Measurements from ENCODE around the gene SORCS2. TPM values are rescaled to one million over a fixed set of nuclear protein-coding genes. Genes with fewer than 3 reads are reported as not detected.

SORCS2 gene
- total RNA-seq, 2 donors from 2014 or later: 1.5 to 1.7 TPM

- Histone ChIP-seq H3K4me1 (no peaks in the 10 kb centered on the region), H3K27me3 (no peaks in the 10 kb centered on the region), H3K9me3 (peaks cover 0 to 1% of the 10 kb centered on the region in 2 donors), H3K27ac (no peak overlapping the region), H3K4me3 (no peak overlapping the region), H3K36me3 (no peaks in the 10 kb centered on the region)
- no peak for TF ChIP-seq CTCF (IDR thresholded peaks at IDR 0.05)
- DNase-seq (ENCODE audit: low spot score): no peak
Measured at GRCh38 chr4:7676398-7676922, 484.1 kb downstream of the SORCS2 start.

GRCh38 chr4:7677086-7677485 lies 484.7 kb downstream of the SORCS2 start:
- H3K27me3 ChIP-seq: no peaks in the 10 kb centered on the region
- no peaks in the 10 kb centered on the region for H3K4me1 ChIP-seq
- TF ChIP-seq CTCF (IDR thresholded peaks at IDR 0.05): no peak
- DNase-seq (ENCODE audit: low spot score): no peak
- H3K9me3 ChIP-seq: no peaks in the 10 kb centered on the region
- H3K4me3 ChIP-seq: no peak overlapping the region
- no peak overlapping the region for H3K27ac ChIP-seq
- H3K36me3 ChIP-seq: no peaks in the 10 kb centered on the region

- H3K27ac ChIP-seq: no peak overlapping the region
- no peak for DNase-seq (ENCODE audit: low spot score)
- H3K4me3 ChIP-seq: no peak overlapping the region
- H3K4me1 ChIP-seq: no peaks in the 10 kb centered on the region
- no peaks in the 10 kb centered on the region for H3K36me3 ChIP-seq
- peaks cover 0 to 6% of the 10 kb centered on the region in 2 donors for H3K9me3 ChIP-seq
- no peak for TF ChIP-seq CTCF (IDR thresholded peaks at IDR 0.05)
- no peaks in the 10 kb centered on the region for H3K27me3 ChIP-seq
Measured at GRCh38 chr4:7677799-7678301, 485.5 kb downstream of the SORCS2 start.

GRCh38 chr4:7678318-7678852 lies 486.0 kb downstream of the SORCS2 start:
- no peak for DNase-seq (ENCODE audit: low spot score)
- Histone ChIP-seq H3K9me3 (peaks cover 0 to 10% of the 10 kb centered on the region in 2 donors), H3K27ac (no peak overlapping the region), H3K27me3 (no peaks in the 10 kb centered on the region), H3K4me1 (no peaks in the 10 kb centered on the region), H3K36me3 (no peaks in the 10 kb centered on the region), H3K4me3 (no peak overlapping the region)
- no peak for TF ChIP-seq CTCF (IDR thresholded peaks at IDR 0.05)

GRCh38 chr4:7679406-7680040 lies 487.2 kb downstream of the SORCS2 start:
- H3K9me3 ChIP-seq: peaks cover 0 to 16% of the 10 kb centered on the region in 2 donors

More at GRCh38 chr4:7679406-7680040, 487.2 kb downstream of the SORCS2 start:
- no peaks in the 10 kb centered on the region for H3K4me1 ChIP-seq
- TF ChIP-seq CTCF (IDR thresholded peaks at IDR 0.05): no peak
- no peak overlapping the region for H3K4me3 ChIP-seq
- DNase-seq (ENCODE audit: low spot score): no peak
- no peaks in the 10 kb centered on the region for H3K36me3 ChIP-seq
- H3K27ac ChIP-seq: no peak overlapping the region
- no peaks in the 10 kb centered on the region for H3K27me3 ChIP-seq
